HFFc6 (cell line): Measurements from ENCODE around the gene CFAP43. TPM values are rescaled to one million over a fixed set of nuclear protein-coding genes. Genes with fewer than 3 reads are reported as not detected.

Experiments used
- DNase-seq: peaks from one replicate; pipeline ENCODE4 v3.0.0-alpha.2; 2018
- H3K27ac Mint-ChIP-seq: 2 replicates; pipeline ENCODE4 v1.8.0; 2020; ENCODE audit warnings: mild to moderate bottlenecking, mixed read lengths
- H3K27me3 Mint-ChIP-seq: 2 replicates; pipeline ENCODE4 v1.8.0; 2021; ENCODE audit warnings: mild to moderate bottlenecking, moderate library complexity, mixed read lengths; ENCODE audit not compliant: insufficient read depth
- H3K36me3 Mint-ChIP-seq: 2 replicates; pipeline ENCODE4 v1.8.0; 2021; ENCODE audit warnings: low read depth, mixed read lengths
- H3K4me1 Mint-ChIP-seq: 2 replicates; pipeline ENCODE4 v1.8.0; 2020; ENCODE audit warnings: low read depth, mixed read lengths
- H3K4me3 Mint-ChIP-seq: 2 replicates; pipeline ENCODE4 v1.8.0; 2020; ENCODE audit warnings: mild to moderate bottlenecking, moderate library complexity, mixed read lengths
- H3K9me3 Mint-ChIP-seq: 2 replicates; pipeline ENCODE4 v1.8.0; 2020; ENCODE audit warnings: mild to moderate bottlenecking, mixed read lengths
- CTCF ChIP-seq: fragments of 200-600 bp; sonication (generic); IDR thresholded peaks from 2 replicates; pipeline ENCODE4 v1.5.0; 2021; ENCODE audit warnings: antibody characterized with exemption, mild to moderate bottlenecking
- total RNA-seq, 6 experiments: library from RNA; stranded (reverse); fragmentation: NEBNext Ultra II Directional; extraction: Animal tissue kit (Norgen Biotek cat#: 25700); gene quantifications; 2 replicates in 1 of 6; 3 replicates in 5 of 6; pipeline ENCODE4 v1.2.3, GENCODE V29; 2021

CFAP43 gene
- total RNA-seq, 6 experiments from 2014 or later: 0.14 TPM; not detected in 5

GRCh38 chr10:104144931-104145330 is 87.2 kb downstream of the CFAP43 start:
- Mint-ChIP-seq H3K36me3 (no peaks in the 10 kb centered on the region), H3K27ac (no peak overlapping the region), H3K4me1 (peaks cover under 1% of the 10 kb centered on the region; the same call in 1 of the 2 replicates), H3K9me3 (no peaks in the 10 kb centered on the region), H3K27me3 (peaks cover 25% of the 10 kb centered on the region), H3K4me3 (no peak overlapping the region)
- TF ChIP-seq CTCF: no peak
- no peak for DNase-seq

- H3K36me3 Mint-ChIP-seq: no peaks in the 10 kb centered on the region
- no peaks in the 10 kb centered on the region for H3K9me3 Mint-ChIP-seq
These were observed 88.3 kb downstream of the CFAP43 start for GRCh38 chr10:104143829-104144228.

GRCh38 chr10:104142081-104142480 is 90.1 kb downstream of the CFAP43 start:
- peaks cover 21% of the 10 kb centered on the region for H3K27me3 Mint-ChIP-seq
- no peaks in the 10 kb centered on the region for H3K4me1 Mint-ChIP-seq
- no peak for DNase-seq
- no peak overlapping the region for H3K27ac Mint-ChIP-seq
- no peaks in the 10 kb centered on the region for H3K9me3 Mint-ChIP-seq
- no peak overlapping the region for H3K4me3 Mint-ChIP-seq
- TF ChIP-seq CTCF: no peak
- H3K36me3 Mint-ChIP-seq: no peaks in the 10 kb centered on the region

More at GRCh38 chr10:104143829-104144228, 88.3 kb downstream of the CFAP43 start:
- TF ChIP-seq CTCF: no peak
- no peak overlapping the region for H3K4me3 Mint-ChIP-seq
- DNase-seq: no peak
- peaks cover 25% of the 10 kb centered on the region for H3K27me3 Mint-ChIP-seq
- no peaks in the 10 kb centered on the region for H3K4me1 Mint-ChIP-seq
- no peak overlapping the region for H3K27ac Mint-ChIP-seq

- DNase-seq: no peak
- H3K27ac Mint-ChIP-seq: no peak overlapping the region
These were observed 92.9 kb downstream of the CFAP43 start for GRCh38 chr10:104139221-104139620.

GRCh38 chr10:104138131-104138530 is 94.0 kb downstream of the CFAP43 start:
- DNase-seq: no peak
- no peak overlapping the region for H3K4me3 Mint-ChIP-seq
- H3K4me1 Mint-ChIP-seq: no peaks in the 10 kb centered on the region
- no peaks in the 10 kb centered on the region for H3K36me3 Mint-ChIP-seq
- H3K9me3 Mint-ChIP-seq: no peaks in the 10 kb centered on the region
- no peak for TF ChIP-seq CTCF
- peaks cover 11% of the 10 kb centered on the region for H3K27me3 Mint-ChIP-seq
- no peak overlapping the region for H3K27ac Mint-ChIP-seq

More at GRCh38 chr10:104139221-104139620, 92.9 kb downstream of the CFAP43 start:
- no peaks in the 10 kb centered on the region for H3K9me3 Mint-ChIP-seq
- TF ChIP-seq CTCF: peak; percentile 53; the same call in 1 of the 2 replicates
- no peaks in the 10 kb centered on the region for H3K36me3 Mint-ChIP-seq
- H3K4me3 Mint-ChIP-seq: no peak overlapping the region
- peaks cover 15% of the 10 kb centered on the region for H3K27me3 Mint-ChIP-seq
- H3K4me1 Mint-ChIP-seq: no peaks in the 10 kb centered on the region

GRCh38 chr10:104130041-104130440 is 102.1 kb downstream of the CFAP43 start:
- no peak for DNase-seq
- Mint-ChIP-seq H3K4me3 (no peak overlapping the region), H3K27me3 (peaks cover 6% of the 10 kb centered on the region), H3K4me1 (peaks cover 7% of the 10 kb centered on the region), H3K9me3 (no peaks in the 10 kb centered on the region), H3K36me3 (no peaks in the 10 kb centered on the region; the same call in 1 of the 2 replicates), H3K27ac (no peak overlapping the region)
- no peak for TF ChIP-seq CTCF
